Transverse colon (tissue), 4 donors: ENCODE data around the gene LYRM7. TPM values are rescaled to one million over a fixed set of nuclear protein-coding genes. Genes with fewer than 3 reads are reported as not detected.

ENCODE experiments used
- DNase-seq: peaks from one replicate; pipeline ENCODE4 v3.0.0-alpha.2; 2019
- H3K27ac ChIP-seq, 4 donors: fragments of 200-600 bp; sonication (generic); 2 replicates each; pipeline ENCODE4 v1.5.1; 2016 to 2018; ENCODE audit warnings: inconsistent platforms in 4 of 4
- H3K27me3 ChIP-seq: fragments of 200-600 bp; sonication (generic); 2 replicates; pipeline ENCODE4 v1.5.1; 2017; ENCODE audit warnings: inconsistent platforms
- H3K36me3 ChIP-seq, 4 donors: fragments of 200-600 bp; sonication (generic); 2 replicates each; pipeline ENCODE4 v1.5.1; 2017 to 2019; ENCODE audit warnings: inconsistent platforms in 4 of 4
- H3K4me1 ChIP-seq, 4 donors: fragments of 200-600 bp; sonication (generic); 2 replicates each; pipeline ENCODE4 v1.5.1; 2017 to 2020; ENCODE audit warnings: inconsistent platforms in 4 of 4
- H3K4me3 ChIP-seq, 4 donors: fragments of 200-600 bp; sonication (generic); 1 replicate in 1 of 4; 2 replicates in 3 of 4; pipeline versions ENCODE4 v1.5.1 to v1.6.1; 2017 to 2019; ENCODE audit warnings: inconsistent platforms in 4 of 4
- H3K9me3 ChIP-seq, 2 donors: fragments of 200-600 bp; sonication (generic); 2 replicates each; pipeline ENCODE4 v1.5.1; 2017 to 2019; ENCODE audit warnings: inconsistent platforms in 2 of 2
- CTCF ChIP-seq, 5 experiments: fragments of 200-600 bp in 3 of 5; fragments of 450-650 bp in 2 of 5; sonication (generic) in 3 of 5; IDR thresholded peaks; 1 replicate in 2 of 5; 2 replicates in 3 of 5; pipeline ENCODE4 v1.5.1; 2016 to 2017; ENCODE audit warnings: antibody characterized with exemption in 5 of 5, inconsistent platforms in 3 of 5, mild to moderate bottlenecking in 2 of 5, moderate library complexity in 1 of 5
- EP300 ChIP-seq: sonication (generic); formaldehyde crosslinking; IDR thresholded peaks from one replicate; pipeline ENCODE4 v1.6.1; 2017; ENCODE audit warnings: antibody characterized with exemption, low read depth
- POLR2A ChIP-seq: fragments of 450-650 bp; IDR thresholded peaks from one replicate; pipeline ENCODE4 v1.6.1; 2016; ENCODE audit warnings: antibody characterized with exemption, mild to moderate bottlenecking, moderate library complexity
- POLR2AphosphoS5 ChIP-seq, 3 donors: sonication (generic); formaldehyde crosslinking; IDR thresholded peaks; one replicate each; pipeline ENCODE4 v1.6.1; 2016; ENCODE audit warnings: antibody characterized with exemption in 3 of 3
- WGBS, 2 donors: methylation state at CpG; one replicate each; pipeline ENCODE4 v1.1.5; 2018; ENCODE audit warnings: low coverage in 1 of 2; 5-methylcytosine and 5-hydroxymethylcytosine counted together
- in situ Hi-C, 4 donors: fragments of 200-750 bp; cut with MboI; loops; one replicate each; pipeline versions ENCODE4 v1.15.0 to v1.15.1; 2017; ENCODE audit warnings: low sequenced_read_pairs in 3 of 4, low pct_ligation_motif_present in 1 of 4, low pct_unique_long_range_greater_than_20kb in 1 of 4
- intact Hi-C: fragments of 100-400 bp; cut with DNase I; formaldehyde crosslinking; loops from one replicate; pipeline ENCODE4 v1.15.1; 2023; ENCODE audit warnings: low total_unique reads
- total RNA-seq, 4 donors: library from RNA; depleted of rRNA; stranded (reverse); fragments of >200 nt; gene quantifications; one replicate each; pipeline ENCODE4 v1.1.0, GENCODE V29; 2016

The LYRM7 gene
- total RNA-seq, 4 donors from 2014 or later = 2.0 to 14.6 (median 12.3) TPM

DNA sequence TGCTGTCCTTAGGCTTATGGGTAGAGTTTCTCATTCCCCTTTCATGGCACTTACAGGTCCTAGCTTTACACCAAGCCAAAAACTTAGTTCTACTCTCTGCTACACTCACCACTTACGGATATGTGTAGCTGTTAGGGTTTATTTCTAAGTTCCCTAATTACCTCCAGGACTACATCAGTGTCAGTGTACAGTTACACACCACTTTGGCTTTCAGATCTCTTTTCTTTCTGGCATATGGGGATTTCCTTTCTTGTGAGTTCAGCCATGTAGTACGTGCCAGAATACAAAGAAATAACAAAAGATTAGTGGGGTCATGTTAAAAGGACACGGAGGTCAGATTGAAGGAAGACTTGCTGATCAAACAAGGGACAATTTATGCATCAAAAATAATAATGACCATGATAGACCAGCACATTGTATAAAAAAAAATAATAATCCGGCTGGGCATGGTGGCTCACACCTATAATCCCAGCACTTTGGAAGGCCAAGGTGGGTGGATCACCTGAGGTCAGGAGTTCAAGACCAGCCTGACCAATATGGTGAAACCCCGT is 41.8 kb downstream of the LYRM7 start:
- Histone ChIP-seq H3K9me3 (no peaks in the 10 kb centered on the region), H3K27ac (no peak overlapping the region), H3K4me1 (peaks cover 0 to 24% (median 10%) of the 10 kb centered on the region in 4 donors), H3K36me3 (no peaks in the 10 kb centered on the region), H3K27me3 (no peaks in the 10 kb centered on the region), H3K4me3 (no peak overlapping the region)
- intact Hi-C loops (no loop called here), in situ Hi-C loops (no loop called here)
- DNase-seq = no peak
- WGBS, 2 donors = 83 to 85% methylated on average over 3 to 5 of the region's 5 CpGs
- TF ChIP-seq CTCF (IDR thresholded peaks at IDR 0.05) (no peak), POLR2A (no peak), EP300 (no peak), POLR2AphosphoS5 (IDR thresholded peaks at IDR 0.05) (no peak)

DNA sequence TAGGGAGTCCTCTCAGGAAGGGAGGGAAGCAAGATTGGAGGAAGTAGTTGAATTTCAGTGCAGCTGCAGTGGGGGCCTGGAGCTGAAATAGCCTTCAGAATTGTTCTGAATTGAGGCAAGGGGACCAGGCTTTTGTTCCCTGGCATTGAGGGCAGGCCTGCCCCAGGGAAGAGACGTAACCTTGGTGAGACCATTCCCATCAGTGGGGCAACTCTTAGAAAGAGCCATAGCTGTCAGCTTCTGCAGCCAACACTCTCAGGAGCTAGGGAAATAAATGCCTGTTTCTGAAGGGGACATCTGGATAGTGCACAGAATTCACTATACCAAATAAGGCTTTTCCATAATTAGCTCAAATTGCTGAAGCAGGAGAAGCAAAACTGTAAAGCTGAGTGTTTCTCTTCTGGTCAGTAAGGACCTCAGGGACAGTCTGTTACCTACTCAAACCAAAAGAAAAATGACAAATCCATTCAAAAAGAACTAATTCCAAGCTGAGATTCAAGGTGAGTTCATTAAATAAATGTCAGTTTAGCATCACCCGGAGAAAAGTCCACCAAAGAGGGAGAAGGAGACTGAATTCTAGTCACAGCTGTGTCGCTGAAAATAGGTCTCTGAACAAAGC is 44.0 kb downstream of the LYRM7 start:
- in situ Hi-C loops (no loop called here), intact Hi-C loops (no loop called here)
- H3K4me3 ChIP-seq = no peak overlapping the region
- H3K27me3 ChIP-seq = no peaks in the 10 kb centered on the region
- peaks cover 0 to 15% (median 5%) of the 10 kb centered on the region in 4 donors for H3K4me1 ChIP-seq
- WGBS, 2 donors = 56 to 82% methylated on average over 2 to 3 of the region's 3 CpGs
- H3K36me3 ChIP-seq = no peaks in the 10 kb centered on the region
- DNase-seq = no peak
- TF ChIP-seq CTCF (IDR thresholded peaks at IDR 0.05) = no peak
- TF ChIP-seq POLR2A = no peak
- no peak for TF ChIP-seq EP300
- no peak for TF ChIP-seq POLR2AphosphoS5 (IDR thresholded peaks at IDR 0.05)
- H3K9me3 ChIP-seq = no peaks in the 10 kb centered on the region
- H3K27ac ChIP-seq = no peak overlapping the region

GRCh38 chr5:131217791-131218190 is 47.0 kb downstream of the LYRM7 start:
- no peak for TF ChIP-seq POLR2AphosphoS5 (IDR thresholded peaks at IDR 0.05)
- no peak for TF ChIP-seq CTCF (IDR thresholded peaks at IDR 0.05)
- no peak for TF ChIP-seq POLR2A
- TF ChIP-seq EP300 = no peak
- 96% methylated on average over 4 of the region's 4 CpGs; no CpG with 5 or more reads in 1 of the 2 donors for WGBS, 2 donors
- H3K4me3 ChIP-seq = no peak overlapping the region
- peaks cover 0 to 9% (median under 1%) of the 10 kb centered on the region in 4 donors for H3K4me1 ChIP-seq
- no peak overlapping the region for H3K27ac ChIP-seq
- H3K9me3 ChIP-seq = no peaks in the 10 kb centered on the region
- H3K27me3 ChIP-seq = no peaks in the 10 kb centered on the region
- no peak for DNase-seq
- no peaks in the 10 kb centered on the region for H3K36me3 ChIP-seq
- in situ Hi-C loops = no loop called here
- intact Hi-C loops = no loop called here

- DNase-seq = no peak
- intact Hi-C loops (no loop called here), in situ Hi-C loops (no loop called here)
- no peak overlapping the region for H3K27ac ChIP-seq
- TF ChIP-seq POLR2AphosphoS5 (IDR thresholded peaks at IDR 0.05) = no peak
- TF ChIP-seq EP300 = no peak
- TF ChIP-seq CTCF (IDR thresholded peaks at IDR 0.05) = no peak
- no peak for TF ChIP-seq POLR2A
- peaks cover 0 to 15% (median 4%) of the 10 kb centered on the region in 4 donors for H3K4me1 ChIP-seq
- no peaks in the 10 kb centered on the region for H3K27me3 ChIP-seq
- H3K9me3 ChIP-seq = no peaks in the 10 kb centered on the region
- no peaks in the 10 kb centered on the region for H3K36me3 ChIP-seq
- H3K4me3 ChIP-seq = no peak overlapping the region
- 64 to 73% methylated on average over 4 of the region's 4 CpGs for WGBS, 2 donors
Measured at GRCh38 chr5:131218392-131218791, 47.6 kb downstream of the LYRM7 start.
